ENCODE results near the gene TMEM218.

DNA sequence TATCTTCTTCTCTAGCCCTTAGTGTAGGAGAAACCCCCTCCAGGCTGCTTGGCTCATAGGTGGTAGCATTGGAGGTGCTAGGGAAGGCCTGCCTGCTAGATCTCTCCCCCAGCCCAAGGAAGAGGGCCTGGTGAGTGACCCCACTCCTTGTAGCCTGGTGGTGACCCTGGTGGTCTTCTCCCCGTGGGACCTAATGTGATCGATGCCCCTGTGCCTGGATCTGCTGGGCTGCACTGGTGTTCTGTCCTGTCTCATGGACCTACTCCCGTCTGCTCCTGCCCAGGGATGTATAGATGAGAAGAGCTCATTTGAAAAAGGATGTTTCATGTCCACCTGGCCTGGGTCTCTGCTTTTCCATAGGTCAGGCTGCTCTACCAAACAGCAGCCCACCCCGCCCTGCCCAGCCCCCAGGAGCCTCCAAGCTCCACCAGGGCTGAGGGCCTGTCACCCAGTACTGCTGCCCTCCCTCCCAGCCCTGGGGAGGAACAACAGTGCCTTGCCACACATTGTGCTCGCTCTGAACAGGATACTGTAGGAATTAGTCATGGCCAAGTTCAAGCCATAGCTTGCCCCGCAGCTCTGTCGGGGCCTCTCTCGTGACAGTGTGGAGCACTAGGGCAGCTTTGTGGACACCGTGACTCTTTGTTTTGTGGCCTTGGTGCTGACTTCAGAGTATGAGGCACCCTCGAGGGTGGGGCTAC is 28.7 kb downstream of the TMEM218 start:
- no peak for TF ChIP-seq SPI1 (IDR thresholded peaks at IDR 0.05; ENCODE audit: borderline replicate concordance, low read depth)
- TF ChIP-seq, protein P1, sequence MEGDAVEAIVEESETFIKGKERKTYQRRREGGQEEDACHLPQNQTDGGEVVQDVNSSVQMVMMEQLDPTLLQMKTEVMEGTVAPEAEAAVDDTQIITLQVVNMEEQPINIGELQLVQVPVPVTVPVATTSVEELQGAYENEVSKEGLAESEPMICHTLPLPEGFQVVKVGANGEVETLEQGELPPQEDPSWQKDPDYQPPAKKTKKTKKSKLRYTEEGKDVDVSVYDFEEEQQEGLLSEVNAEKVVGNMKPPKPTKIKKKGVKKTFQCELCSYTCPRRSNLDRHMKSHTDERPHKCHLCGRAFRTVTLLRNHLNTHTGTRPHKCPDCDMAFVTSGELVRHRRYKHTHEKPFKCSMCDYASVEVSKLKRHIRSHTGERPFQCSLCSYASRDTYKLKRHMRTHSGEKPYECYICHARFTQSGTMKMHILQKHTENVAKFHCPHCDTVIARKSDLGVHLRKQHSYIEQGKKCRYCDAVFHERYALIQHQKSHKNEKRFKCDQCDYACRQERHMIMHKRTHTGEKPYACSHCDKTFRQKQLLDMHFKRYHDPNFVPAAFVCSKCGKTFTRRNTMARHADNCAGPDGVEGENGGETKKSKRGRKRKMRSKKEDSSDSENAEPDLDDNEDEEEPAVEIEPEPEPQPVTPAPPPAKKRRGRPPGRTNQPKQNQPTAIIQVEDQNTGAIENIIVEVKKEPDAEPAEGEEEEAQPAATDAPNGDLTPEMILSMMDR (IDR thresholded peaks at IDR 0.05; ENCODE audit: insufficient read depth, low read length) = no peak

All from HL-60 (cell line).